ENCODE data around the gene EIF4G3. TPM values are rescaled to one million over a fixed set of nuclear protein-coding genes. Genes with fewer than 3 reads are reported as not detected.
A peak's percentile ranks its signal among the peaks of the same experiment; 100 is the strongest.
"Not testable (repeated sequence)": the region's sequence is repeated elsewhere in the genome, so short reads cannot be mapped to it uniquely, and the experiment has no call there.

The EIF4G3 gene
- total RNA-seq, 1 experiment from 2014 or later = 22.6 TPM

DNA sequence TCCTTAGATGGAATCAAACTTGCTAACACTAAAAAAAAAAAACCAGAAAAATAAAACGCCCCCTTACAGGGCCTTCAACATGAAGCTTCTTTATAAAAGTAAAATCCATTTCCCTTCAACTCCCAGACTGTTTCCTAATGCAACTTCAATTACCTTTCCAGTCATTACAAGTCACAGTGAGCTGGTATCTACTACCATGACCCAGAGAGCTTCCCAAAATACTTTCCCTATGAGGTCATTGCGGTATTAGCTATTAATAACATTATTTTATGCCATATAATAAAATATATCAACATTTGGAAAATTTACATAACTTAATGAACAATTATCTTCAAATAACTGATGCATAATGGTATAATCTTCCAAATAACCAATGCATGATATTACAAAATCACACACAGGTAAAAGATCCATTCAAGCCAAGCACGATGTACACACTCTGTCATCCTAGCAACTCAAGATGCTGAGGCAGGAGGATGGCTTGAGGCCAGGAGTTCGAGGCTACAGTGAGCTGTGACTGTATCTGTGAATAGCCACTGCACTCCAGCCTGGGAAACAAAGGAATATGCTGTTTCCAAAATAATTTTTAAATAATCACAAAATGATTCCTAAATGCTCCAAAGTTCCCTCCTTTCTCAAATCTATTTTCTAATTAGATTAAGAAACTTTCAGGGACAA lies 24.1 kb downstream of the EIF4G3 start:
- DNase-seq (ENCODE audit: low spot score) = no peak

DNA sequence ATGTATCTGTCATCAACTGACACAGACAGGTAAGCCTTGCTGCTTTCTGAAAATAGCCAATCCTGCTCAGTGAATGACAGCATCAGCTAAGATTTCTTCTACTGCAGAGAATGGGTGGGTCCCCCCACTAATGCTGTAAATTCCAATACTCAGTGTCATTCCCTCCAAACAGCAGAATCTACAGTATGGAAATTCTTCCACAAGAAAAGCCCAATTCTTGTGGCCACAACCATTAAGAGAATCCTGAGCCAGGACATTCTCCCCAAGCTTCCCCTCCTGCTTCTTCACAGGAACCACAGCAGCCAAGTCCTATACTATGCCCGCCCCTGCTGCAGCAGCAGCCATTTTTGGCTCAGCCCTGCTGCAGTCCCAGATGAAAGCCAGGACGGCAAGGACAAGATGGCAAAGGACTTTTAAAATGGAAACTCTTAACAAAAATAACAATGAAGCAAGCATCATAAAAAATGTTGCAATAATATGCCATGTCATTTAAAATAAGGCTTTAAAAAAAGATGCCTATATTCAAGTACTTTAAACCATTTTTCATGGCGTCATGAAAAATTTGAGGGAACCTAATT lies 26.8 kb downstream of the EIF4G3 start:
- peak; percentile 72 for DNase-seq (ENCODE audit: low spot score)

DNA sequence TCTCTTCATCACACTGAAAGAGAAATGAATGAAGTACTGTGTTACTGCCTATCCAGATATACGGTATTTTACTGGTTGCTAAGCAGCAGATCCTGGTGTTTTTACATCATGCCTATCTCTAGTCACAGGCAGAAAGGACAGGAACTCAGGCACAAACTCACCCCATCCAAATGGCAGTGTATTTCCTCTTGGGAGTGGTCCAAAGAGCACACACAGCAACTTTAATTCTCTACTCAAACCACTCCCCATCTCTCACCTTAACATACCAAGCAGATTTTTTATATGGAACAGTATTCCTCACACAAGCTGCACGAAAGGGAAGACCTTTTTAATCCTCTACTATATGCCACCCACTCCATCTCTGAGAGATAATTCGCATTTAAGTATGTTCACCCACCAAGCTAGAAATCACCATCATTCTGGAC lies 27.3 kb downstream of the EIF4G3 start:
- DNase-seq (ENCODE audit: low spot score) = peak; percentile 15

DNA sequence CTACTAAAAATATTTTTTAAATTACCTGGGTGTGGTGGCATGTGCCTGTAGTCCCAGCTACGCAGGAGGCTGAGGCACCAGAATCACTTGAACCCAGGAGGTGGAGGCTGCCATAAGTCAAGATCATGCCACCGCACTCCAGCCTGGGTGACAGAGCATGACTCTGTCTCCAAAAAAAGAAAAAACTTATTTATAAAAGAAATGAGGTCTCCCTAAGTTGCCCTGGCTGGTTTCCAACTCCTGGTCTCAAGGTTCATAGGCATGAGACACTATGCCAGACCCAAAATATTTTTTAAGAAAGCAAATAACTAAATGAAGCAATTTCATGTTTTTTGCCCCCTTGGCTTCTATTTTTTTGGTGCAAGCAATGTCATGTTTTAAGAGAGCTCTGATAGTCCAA lies 32.9 kb downstream of the EIF4G3 start:
- DNase-seq (ENCODE audit: low spot score) = no peak

DNA sequence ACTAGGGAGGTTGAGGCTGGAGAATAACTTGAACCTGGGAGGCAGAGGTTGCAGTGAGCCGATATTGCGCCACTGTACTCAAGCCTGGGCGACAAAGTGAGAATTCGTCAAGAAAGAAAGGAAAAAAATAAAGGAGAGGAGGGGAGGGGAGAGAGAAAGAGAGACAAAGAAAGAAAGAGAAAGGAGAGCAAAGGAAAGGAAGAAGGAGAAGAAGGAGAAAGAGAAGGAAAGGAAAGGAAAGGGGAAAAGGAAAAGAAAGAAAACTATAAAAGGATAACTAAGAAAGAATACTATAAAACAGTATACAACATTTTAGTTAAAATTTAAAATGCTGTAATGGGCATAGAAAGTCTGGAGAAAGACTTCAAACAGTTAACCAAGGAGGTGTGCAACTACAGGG lies 33.6 kb downstream of the EIF4G3 start:
- no peak for DNase-seq (ENCODE audit: low spot score)

DNA sequence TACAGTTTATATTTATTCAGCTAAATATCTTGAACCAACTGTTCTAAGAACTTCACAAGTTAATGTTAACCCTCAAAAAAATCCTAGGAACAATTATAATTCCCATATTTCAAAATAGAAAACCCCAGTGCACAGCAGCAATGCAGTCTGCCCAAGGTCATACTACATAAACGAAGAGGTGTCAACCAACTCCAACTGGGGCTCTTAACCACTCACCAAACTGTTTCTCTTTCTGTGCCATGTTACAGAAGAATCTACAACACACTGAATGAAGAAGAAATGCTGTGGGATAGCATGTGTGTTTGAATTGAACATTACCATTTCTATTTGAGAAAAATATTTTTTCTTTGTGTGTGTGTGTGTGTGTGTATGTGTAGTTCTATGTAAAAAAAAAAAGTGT lies 35.7 kb downstream of the EIF4G3 start:
- DNase-seq (ENCODE audit: low spot score) = no peak

DNA sequence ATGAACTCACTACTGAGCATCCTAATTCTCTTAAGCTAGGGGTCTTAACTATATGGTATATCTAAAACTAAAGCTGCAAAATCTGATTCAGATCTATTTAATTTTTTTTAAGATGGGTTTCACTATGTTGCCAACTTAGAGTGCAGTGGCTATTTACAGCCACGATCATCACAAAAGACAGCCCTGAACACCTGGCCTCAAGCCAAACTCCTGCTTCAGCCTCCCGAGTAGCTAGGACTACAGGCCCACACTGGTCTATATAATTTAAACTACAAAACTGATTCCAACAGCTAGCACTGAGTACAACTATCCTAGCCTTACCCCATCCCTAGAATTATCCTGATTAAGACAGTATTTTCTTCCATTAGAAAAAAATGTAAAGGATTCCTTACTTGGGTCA lies 37.1 kb downstream of the EIF4G3 start:
- DNase-seq (ENCODE audit: low spot score) = no peak

DNA sequence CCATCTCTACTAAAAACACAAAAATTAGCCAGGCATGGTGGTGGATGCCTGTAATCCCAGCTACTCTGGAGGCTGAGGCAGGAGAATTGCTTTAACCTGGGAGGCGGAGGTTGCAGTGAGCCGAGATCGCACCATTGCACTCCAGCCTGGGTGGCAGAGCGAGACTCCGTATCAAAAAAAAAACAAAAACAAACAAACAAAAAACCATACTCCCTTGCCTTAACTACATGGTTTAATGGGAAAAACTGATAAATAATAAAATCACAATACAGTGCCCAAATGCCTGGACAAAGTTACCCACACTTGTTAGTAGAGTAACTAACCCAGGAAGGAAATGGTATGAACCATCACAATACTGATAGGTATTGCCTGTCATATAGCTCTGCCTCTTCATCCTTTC lies 40.4 kb downstream of the EIF4G3 start:
- DNase-seq (ENCODE audit: low spot score) = not testable (repeated sequence)

DNA sequence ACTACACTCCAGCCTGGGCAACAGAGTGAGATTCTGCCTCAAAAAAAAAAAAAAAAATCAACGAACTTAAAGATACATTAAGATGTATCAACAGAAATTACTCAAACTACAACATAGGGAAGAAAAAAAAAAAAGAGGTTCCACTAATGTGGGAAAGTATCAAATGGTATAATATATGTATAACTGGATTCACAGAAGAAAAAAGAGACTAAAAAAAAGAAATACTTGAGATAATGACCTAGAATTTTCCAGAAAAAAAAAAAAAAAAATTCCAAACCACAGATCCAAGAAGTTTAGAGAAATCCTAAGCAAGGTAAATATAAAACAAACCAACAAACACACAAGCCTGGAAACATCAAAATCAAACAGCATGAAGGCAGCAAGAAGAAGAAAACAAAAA lies 45.5 kb downstream of the EIF4G3 start:
- DNase-seq (ENCODE audit: low spot score) = no peak

DNA sequence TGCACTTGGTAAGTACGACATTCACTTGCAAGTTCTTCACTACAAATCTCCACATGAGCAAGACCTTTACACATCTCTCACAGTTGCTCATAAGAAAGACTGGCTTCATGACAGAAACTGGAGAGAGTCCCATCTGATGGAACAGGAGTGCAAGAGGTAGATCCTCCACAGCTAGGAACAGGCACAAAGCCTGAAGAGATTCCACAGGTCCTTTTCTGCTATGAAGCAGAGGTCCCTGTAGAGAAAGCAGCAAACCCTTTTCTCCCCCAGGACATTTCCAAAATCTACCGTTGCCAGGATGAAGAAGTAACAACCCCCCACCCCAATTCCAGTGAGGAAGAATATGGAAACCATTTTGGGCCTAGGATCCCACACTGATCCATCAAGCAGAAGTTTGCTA lies 47.3 kb downstream of the EIF4G3 start:
- DNase-seq (ENCODE audit: low spot score) = no peak

DNA sequence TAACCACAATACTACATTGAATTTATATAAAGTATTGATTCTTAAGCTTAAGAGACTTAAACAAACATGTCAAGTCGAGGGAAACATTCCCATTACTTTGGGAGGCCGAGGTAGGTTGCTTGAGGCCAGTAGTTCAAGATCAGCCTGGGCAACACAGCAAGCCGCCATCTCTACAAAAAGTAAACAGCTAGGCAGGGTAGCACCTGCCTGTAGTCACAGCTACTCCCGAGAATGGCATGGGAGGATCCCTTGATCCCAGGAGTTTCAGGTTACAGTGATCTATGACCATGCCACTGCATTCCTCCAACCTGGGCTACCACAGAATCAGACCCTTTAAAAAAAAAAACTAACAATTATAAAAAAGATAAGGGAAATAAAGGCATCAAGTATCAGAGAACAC lies 50.4 kb downstream of the EIF4G3 start:
- DNase-seq (ENCODE audit: low spot score) = no peak

DNA sequence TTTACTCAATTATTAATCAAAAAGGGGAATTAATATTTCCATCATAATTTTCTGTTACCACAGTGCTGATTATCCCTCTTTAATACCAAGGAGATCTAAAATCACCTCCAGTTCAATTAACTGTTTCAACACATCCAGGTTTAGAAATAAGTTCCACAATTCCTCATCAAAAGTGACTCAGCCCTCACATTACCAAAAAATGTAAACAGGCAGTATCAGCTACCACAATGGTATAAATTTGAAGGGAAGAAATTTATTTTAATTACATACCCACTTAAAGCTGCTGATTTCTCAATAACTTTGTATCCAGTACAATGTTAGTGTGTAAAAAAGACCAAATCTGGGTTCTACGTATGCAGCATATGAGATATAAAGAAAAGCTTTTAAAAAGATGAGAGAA lies 51.9 kb downstream of the EIF4G3 start:
- DNase-seq (ENCODE audit: low spot score) = peak; percentile 30

DNA sequence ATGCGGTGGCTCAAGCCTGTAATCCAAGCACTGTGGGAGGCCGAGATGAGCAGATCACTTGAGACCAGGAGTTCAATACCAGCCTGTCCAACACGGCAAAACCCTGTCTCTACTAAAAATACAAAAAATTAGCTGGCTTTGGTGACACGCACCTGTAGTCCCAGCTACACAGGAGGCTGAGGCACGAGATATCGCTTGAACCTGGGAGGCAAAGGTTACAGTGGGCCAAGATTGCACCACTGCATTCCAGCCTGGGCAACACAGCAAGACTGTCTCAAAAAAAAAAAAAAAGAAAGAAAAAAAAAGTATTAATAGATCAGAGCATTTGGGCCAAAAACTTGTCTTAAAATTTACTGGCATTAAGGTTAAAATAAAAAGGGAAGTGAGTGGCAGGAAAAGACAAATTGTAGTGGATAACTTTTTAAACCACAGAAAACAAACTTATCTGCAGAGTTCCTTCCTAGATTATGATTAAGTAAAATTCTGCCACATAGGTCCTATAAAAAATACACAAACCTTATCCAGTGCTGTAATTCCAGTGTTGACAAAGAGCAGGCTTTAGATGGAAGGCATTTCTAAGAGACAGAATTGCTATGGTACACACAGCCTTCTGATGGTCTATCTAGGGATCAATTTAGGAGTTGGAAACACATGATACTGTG lies 53.3 kb downstream of the EIF4G3 start:
- no peak for DNase-seq (ENCODE audit: low spot score)

DNA sequence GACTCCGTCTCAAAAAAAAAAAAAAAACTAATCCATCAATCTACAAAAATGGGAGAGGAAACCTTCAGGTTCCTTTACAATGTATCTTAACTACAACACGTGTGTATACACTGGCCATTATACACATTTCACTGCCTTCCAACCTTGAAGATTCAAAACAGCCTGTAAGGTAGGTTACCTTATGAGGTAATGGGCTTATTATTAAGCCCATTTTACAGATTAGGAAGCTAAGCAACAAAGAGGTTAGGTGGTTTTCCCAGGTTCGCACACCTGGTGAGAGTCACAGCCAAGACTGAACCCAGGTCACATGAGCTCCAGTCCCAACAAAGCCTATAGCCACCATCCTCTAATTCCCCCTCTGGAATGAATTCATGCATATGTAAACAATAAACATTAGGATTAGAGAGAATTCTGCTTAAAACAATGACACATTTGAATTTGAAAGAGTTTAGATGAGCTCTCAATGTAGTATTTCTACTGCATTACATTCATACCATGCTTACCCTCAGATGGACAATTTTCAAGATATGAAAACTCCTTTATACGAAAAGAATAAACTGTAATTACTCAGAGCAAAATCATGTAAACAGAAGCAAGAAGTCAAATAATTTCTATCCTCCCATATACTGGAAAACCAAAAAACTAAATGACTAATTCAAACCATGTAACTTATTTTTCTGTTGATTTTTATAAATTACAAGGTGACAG lies 54.8 kb downstream of the EIF4G3 start:
- no peak for DNase-seq (ENCODE audit: low spot score)

DNA sequence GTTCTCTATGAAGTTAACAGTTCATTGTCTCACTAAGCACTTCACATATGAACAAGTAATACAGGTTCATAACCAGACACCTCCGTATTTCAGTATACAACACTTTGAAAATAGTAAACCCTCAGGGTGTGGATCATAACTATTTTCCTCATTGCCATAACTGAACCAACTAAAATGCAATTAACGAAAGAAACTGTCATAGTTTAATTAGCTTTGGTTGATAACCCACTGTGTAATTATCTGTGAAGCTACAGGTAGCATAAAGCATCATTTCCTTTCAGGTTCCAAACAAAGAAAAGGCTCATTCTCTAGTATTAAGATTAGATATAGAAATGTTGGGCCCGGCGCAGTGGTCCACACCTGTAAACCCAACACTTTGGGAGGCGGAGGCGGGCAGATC lies 58.5 kb downstream of the EIF4G3 start:
- DNase-seq (ENCODE audit: low spot score) = no peak

DNA sequence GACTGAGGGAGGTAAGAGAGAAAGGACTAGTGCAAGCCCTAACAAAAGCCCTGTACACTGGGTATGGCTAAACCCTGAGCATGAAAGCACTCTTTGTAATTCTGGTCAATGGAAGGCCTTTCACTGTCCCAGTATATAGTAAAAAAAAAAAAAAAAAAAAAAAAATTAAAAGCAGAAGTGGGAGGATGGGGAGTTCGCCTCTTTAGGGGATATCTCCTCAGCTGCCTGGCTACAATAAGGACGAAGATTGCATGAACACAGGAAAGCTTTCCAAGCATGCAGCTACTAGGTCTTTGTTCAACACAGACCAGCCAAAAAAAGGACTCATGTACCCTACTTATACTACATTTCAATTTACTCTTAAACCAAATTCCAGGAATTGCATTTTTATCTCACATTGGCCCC lies 59.1 kb downstream of the EIF4G3 start:
- no peak for DNase-seq (ENCODE audit: low spot score)

DNA sequence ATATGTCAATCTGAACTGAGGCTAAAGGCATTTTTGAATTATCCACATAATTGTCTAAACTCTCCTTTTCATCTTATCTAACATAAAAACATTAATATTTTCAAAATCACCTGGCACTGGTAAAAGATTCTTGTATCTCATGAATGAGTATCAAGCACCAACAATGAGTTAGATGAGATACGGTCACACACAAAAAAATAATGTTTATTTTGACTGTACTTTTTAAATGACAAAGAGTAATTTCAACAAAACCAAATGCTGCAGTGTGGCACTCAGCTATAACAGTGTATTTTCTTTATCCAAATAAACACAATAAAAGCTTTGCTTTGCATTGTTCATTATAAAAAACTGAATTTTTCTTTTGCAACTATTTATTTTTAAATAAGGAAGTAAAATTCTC lies 59.5 kb downstream of the EIF4G3 start:
- no peak for DNase-seq (ENCODE audit: low spot score)

DNA sequence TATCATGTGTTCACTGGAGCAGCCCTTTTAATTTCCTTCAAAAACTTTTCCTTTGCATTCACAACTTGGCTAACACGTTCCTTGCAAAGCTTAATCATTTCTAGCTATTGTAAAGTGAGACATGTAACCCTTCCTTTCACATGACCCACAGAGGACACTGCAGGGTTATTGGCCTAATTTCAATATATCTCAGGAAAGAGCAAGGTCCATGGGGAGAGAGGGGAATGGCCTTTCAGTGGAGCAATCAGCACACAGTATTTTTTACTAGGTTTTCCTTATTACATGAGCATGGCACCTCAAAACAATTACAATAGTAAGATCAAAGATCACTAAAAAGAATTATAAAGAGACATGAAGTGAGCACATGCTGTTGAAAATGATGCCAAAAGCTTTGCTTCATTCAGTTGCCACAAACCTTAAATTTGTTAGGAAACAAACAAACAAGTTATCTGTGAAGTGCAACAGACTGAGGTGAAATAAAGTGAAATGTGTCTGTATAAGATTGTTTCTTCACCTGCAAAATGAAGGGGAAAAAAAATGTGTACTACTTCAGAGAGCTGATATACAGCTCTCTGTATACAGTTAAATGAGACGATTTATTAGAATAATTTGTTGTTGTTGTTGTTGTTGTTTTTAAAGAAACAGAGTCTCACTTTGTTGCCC lies 61.5 kb downstream of the EIF4G3 start:
- no peak for DNase-seq (ENCODE audit: low spot score)

DNA sequence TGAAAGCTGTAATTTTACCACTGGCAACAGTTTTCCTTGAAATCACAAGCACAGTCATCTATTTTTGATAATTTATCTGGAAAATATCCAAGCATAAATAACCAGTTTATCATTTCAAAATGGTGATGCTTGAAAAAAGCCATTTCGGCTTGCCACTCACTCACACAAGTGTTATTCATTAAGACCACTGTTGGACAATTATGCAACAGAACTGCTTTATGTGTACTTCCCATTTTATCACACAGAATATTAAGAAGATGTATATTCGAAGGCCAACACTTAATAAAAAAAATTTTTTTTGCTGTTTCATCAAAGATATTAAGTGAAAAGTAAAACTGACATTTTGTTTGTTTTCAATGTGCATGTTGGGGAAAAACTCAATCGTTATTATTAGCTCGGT lies 62.3 kb downstream of the EIF4G3 start:
- DNase-seq (ENCODE audit: low spot score) = no peak

DNA sequence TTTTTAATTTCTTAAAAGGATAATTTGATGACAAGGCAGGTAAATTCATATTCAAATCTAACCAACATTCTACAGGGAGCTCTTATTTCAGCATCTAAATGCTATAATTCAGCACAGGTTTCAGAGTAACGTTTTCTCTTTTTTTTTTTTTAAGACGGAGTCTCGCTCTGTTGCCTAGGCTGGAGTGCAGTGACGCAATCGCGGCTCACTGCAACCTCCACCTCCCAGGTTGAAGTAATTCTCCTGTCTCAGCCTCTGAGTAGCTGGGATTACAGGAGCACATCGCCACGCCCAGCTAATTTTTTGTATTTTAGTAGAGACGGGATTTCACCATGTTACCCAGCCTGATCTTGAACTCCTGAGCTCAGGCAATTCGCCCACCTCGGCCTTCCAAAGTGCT lies 66.5 kb downstream of the EIF4G3 start:
- no peak for DNase-seq (ENCODE audit: low spot score)

DNA sequence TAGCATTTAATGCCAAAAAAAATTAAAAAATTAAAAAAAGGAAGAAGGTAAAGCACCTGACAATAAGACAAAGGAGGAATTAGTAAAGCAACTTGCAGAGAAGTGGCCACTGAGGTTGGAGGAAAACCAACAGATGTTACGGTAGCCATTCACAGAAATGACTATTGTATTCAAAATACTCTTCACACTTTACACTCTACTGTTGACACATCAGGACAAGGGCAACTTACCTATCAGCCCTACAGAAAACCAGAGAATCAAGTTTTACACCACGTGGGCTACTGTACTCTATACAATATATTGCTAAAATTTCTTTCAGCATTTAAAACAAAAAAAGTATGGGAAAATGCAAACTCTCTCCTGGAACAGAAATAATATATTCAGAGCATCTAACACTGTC lies 70.0 kb downstream of the EIF4G3 start:
- no peak for DNase-seq (ENCODE audit: low spot score)

DNA sequence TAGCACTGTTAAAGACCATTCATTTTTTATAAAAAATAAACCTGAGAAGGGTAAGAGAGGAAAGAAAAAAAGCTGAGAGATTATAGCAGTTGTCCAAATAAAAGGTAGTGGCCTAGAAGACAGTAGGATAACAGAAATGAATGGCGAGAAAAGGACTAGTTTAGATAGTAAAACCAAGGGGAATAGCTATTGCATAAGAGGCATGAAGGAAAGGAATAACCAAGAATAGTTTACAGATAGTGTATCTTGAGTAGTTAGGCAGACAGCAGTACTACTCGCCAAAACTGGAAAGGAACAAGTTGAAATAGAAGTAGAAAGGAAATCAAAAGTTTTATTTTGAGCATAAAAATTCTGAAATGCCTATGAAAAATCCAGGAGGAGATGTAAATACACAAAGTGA lies 70.5 kb downstream of the EIF4G3 start:
- no peak for DNase-seq (ENCODE audit: low spot score)

Measured in H4 (cell line).